DOHH2 (cell line): ENCODE measurements around the gene OSM.

Source experiments
- H3F3A ChIP-seq: fragments of 200-600 bp; sonication (generic), shearing (Covaris generic); 2 replicates; pipeline ENCODE4 v1.6.0; 2016; ENCODE audit warnings: antibody characterized with exemption, mild to moderate bottlenecking; ENCODE audit not compliant: control insufficient read depth, insufficient read depth
- H3K27ac ChIP-seq: fragments of 200-600 bp; sonication (generic); 2 replicates; pipeline ENCODE4 v1.5.1; 2014; ENCODE audit warnings: low read depth, mild to moderate bottlenecking, low read length, moderate library complexity
- H3K27me3 ChIP-seq: fragments of 200-600 bp; sonication (generic); 2 replicates; pipeline ENCODE4 v1.6.1; 2014; ENCODE audit warnings: mild to moderate bottlenecking, low read length, mixed read lengths; ENCODE audit not compliant: control insufficient read depth
- H3K36me3 ChIP-seq: fragments of 200-600 bp; sonication (generic); 2 replicates; pipeline ENCODE4 v1.6.1; 2014; ENCODE audit warnings: mild to moderate bottlenecking, low read length, moderate library complexity, mixed read lengths; ENCODE audit not compliant: control insufficient read depth
- H3K4me1 ChIP-seq: fragments of 200-600 bp; sonication (generic); 2 replicates; pipeline ENCODE4 v1.6.1; 2014; ENCODE audit warnings: mild to moderate bottlenecking, low read length, mixed read lengths; ENCODE audit not compliant: control insufficient read depth
- H3K4me2 ChIP-seq: fragments of 200-600 bp; sonication (generic); 2 replicates; pipeline ENCODE4 v1.6.0; 2014; ENCODE audit warnings: mild to moderate bottlenecking, low read length, moderate library complexity
- H3K4me3 ChIP-seq: fragments of 200-600 bp; sonication (generic); 2 replicates; pipeline ENCODE4 v1.5.1; 2014; ENCODE audit warnings: mild to moderate bottlenecking, low read length, mixed read lengths
- H3K79me2 ChIP-seq: fragments of 200-600 bp; sonication (generic); 2 replicates; pipeline ENCODE4 v1.6.1; 2014; ENCODE audit warnings: mild to moderate bottlenecking, low read length, mixed read lengths; ENCODE audit not compliant: control insufficient read depth
- H3K9me2 ChIP-seq: fragments of 200-600 bp; sonication (generic); replicated peaks from 2 replicates; pipeline ENCODE4 v1.6.1; 2014; ENCODE audit warnings: mild to moderate bottlenecking, low read length, mixed read lengths; ENCODE audit not compliant: control insufficient read depth
- H3K9me3 ChIP-seq: fragments of 200-600 bp; sonication (generic); 2 replicates; pipeline ENCODE4 v1.6.1; 2014; ENCODE audit warnings: antibody characterized with exemption, low read length, mixed read lengths; ENCODE audit not compliant: control insufficient read depth, insufficient read depth
- H4K20me1 ChIP-seq: fragments of 200-600 bp; sonication (generic); 2 replicates; pipeline ENCODE4 v1.6.0; 2014; ENCODE audit warnings: low read depth, mild to moderate bottlenecking, antibody characterized with exemption, low read length, moderate library complexity; ENCODE audit not compliant: control insufficient read depth, insufficient read depth
- CTCF ChIP-seq: fragments of 200-600 bp; sonication (generic); IDR thresholded peaks from one replicate; pipeline ENCODE4 v1.5.1; 2014; ENCODE audit warnings: antibody characterized with exemption, mild to moderate bottlenecking, low read depth, low read length; ENCODE audit not compliant: poor library complexity, severe bottlenecking
- EZH2phosphoT487 ChIP-seq: fragments of 200-600 bp; sonication (generic); IDR thresholded peaks from 2 replicates; pipeline ENCODE4 v1.6.1; 2017; ENCODE audit warnings: borderline replicate concordance, mild to moderate bottlenecking, antibody characterized with exemption, low read length, moderate library complexity, mixed read lengths

Gene OSM

GRCh38 chr22:30293026-30293425 is 26.4 kb upstream of the OSM start:
- no peaks in the 10 kb centered on the region for H3K9me2 ChIP-seq
- H4K20me1 ChIP-seq = no peaks in the 10 kb centered on the region
- peaks cover 31% of the 10 kb centered on the region for H3K4me1 ChIP-seq
- H3K4me2 ChIP-seq = no peak overlapping the region
- no peaks in the 10 kb centered on the region for H3K79me2 ChIP-seq
- no peaks in the 10 kb centered on the region for H3K27me3 ChIP-seq
- TF ChIP-seq CTCF (no peak), EZH2phosphoT487 (no peak)
- H3K9me3 ChIP-seq = no peaks in the 10 kb centered on the region
- no peak overlapping the region for H3K27ac ChIP-seq
- no peak overlapping the region for H3K4me3 ChIP-seq
- peaks cover 8% of the 10 kb centered on the region; the same call in 1 of the 2 replicates for H3F3A ChIP-seq
- no peaks in the 10 kb centered on the region for H3K36me3 ChIP-seq

GRCh38 chr22:30292069-30292970 is 25.7 kb upstream of the OSM start:
- Histone ChIP-seq H3K27ac (no peak overlapping the region), H3K4me2 (no peak overlapping the region), H3K4me1 (peaks cover 34% of the 10 kb centered on the region), H3K79me2 (no peaks in the 10 kb centered on the region), H3K9me2 (no peaks in the 10 kb centered on the region), H3F3A (peaks cover 8% of the 10 kb centered on the region; the same call in 1 of the 2 replicates), H3K9me3 (no peaks in the 10 kb centered on the region), H4K20me1 (no peaks in the 10 kb centered on the region), H3K4me3 (no peak overlapping the region), H3K27me3 (no peaks in the 10 kb centered on the region), H3K36me3 (no peaks in the 10 kb centered on the region)
- no peak for TF ChIP-seq EZH2phosphoT487
- no peak for TF ChIP-seq CTCF

GRCh38 chr22:30291058-30291892 is 24.6 kb upstream of the OSM start:
- Histone ChIP-seq H3K27ac (no peak overlapping the region), H3K9me3 (no peaks in the 10 kb centered on the region), H3K79me2 (no peaks in the 10 kb centered on the region), H3F3A (peaks cover 8% of the 10 kb centered on the region; the same call in 1 of the 2 replicates), H3K27me3 (no peaks in the 10 kb centered on the region), H3K4me3 (no peak overlapping the region), H3K4me2 (no peak overlapping the region), H3K4me1 (peaks cover 34% of the 10 kb centered on the region), H3K9me2 (no peaks in the 10 kb centered on the region), H3K36me3 (no peaks in the 10 kb centered on the region), H4K20me1 (peaks cover 3% of the 10 kb centered on the region; the same call in 1 of the 2 replicates)
- no peak for TF ChIP-seq CTCF
- no peak for TF ChIP-seq EZH2phosphoT487
